ENCODE data around the gene TUBG2. TPM values are rescaled to one million over a fixed set of nuclear protein-coding genes. Genes with fewer than 3 reads are reported as not detected.
A peak's percentile ranks its signal among the peaks of the same experiment; 100 is the strongest.

TUBG2 gene
- total and polyA plus RNA-seq, 2 donors = 17.3 to 38.4 TPM

- WGBS = 3% methylated on average over 33 of the region's 33 CpGs
Observed at GRCh38 chr17:42677012-42677857, 18.2 kb downstream of the TUBG2 start.

GRCh38 chr17:42677921-42678781 is 19.1 kb downstream of the TUBG2 start:
- H3K27ac ChIP-seq (ENCODE audit: low read depth) = peak overlapping the region; percentile 95
- H3K4me3 ChIP-seq (ENCODE audit: low read depth, low read length) = peak overlapping the region; percentile 61
- DNase-seq (ENCODE audit: extremely low spot score) = no peak
- no peaks in the 10 kb centered on the region for H3K4me1 ChIP-seq (ENCODE audit: insufficient read depth)
- under 1% methylated on average over 53 of the region's 53 CpGs for WGBS
- H3K36me3 ChIP-seq (ENCODE audit: insufficient read depth) = no peaks in the 10 kb centered on the region

More at GRCh38 chr17:42677012-42677857, 18.2 kb downstream of the TUBG2 start:
- H3K36me3 ChIP-seq (ENCODE audit: insufficient read depth) = no peaks in the 10 kb centered on the region
- peak; percentile 99 for DNase-seq (ENCODE audit: extremely low spot score)
- no peaks in the 10 kb centered on the region for H3K4me1 ChIP-seq (ENCODE audit: insufficient read depth)
- peak overlapping the region; percentile 89 for H3K4me3 ChIP-seq (ENCODE audit: low read depth, low read length)
- peak overlapping the region; percentile 54 for H3K27ac ChIP-seq (ENCODE audit: low read depth)

GRCh38 chr17:42678951-42679491 is 19.9 kb downstream of the TUBG2 start:
- Histone ChIP-seq H3K27ac (ENCODE audit: low read depth) (peak overlapping the region; percentile 95), H3K36me3 (ENCODE audit: insufficient read depth) (no peaks in the 10 kb centered on the region), H3K4me1 (ENCODE audit: insufficient read depth) (no peaks in the 10 kb centered on the region), H3K4me3 (ENCODE audit: low read depth, low read length) (peak overlapping the region; percentile 61)
- 9% methylated on average over 18 of the region's 18 CpGs for WGBS
- no peak for DNase-seq (ENCODE audit: extremely low spot score)

GRCh38 chr17:42679492-42680330 is 20.6 kb downstream of the TUBG2 start:
- WGBS = 4% methylated on average over 78 of the region's 78 CpGs
- Histone ChIP-seq H3K36me3 (ENCODE audit: insufficient read depth) (no peaks in the 10 kb centered on the region), H3K4me3 (ENCODE audit: low read depth, low read length) (peak overlapping the region; percentile 6), H3K4me1 (ENCODE audit: insufficient read depth) (no peaks in the 10 kb centered on the region), H3K27ac (ENCODE audit: low read depth) (peak overlapping the region; percentile 95)
- no peak for DNase-seq (ENCODE audit: extremely low spot score)

GRCh38 chr17:42680331-42680808 is 21.3 kb downstream of the TUBG2 start:
- H3K27ac ChIP-seq (ENCODE audit: low read depth) = peak overlapping the region; percentile 95
- 55% methylated on average over 20 of the region's 20 CpGs for WGBS
- no peak for DNase-seq (ENCODE audit: extremely low spot score)
- no peaks in the 10 kb centered on the region for H3K4me1 ChIP-seq (ENCODE audit: insufficient read depth)
- no peaks in the 10 kb centered on the region for H3K36me3 ChIP-seq (ENCODE audit: insufficient read depth)
- H3K4me3 ChIP-seq (ENCODE audit: low read depth, low read length) = peak overlapping the region; percentile 6

- Histone ChIP-seq H3K27ac (ENCODE audit: low read depth) (peak within 1 kb of the TSS; percentile 53), H3K4me1 (ENCODE audit: insufficient read depth) (no peaks in the 10 kb centered on the region), H3K4me3 (ENCODE audit: low read depth, low read length) (peak within 1 kb of the TSS; percentile 39), H3K36me3 (ENCODE audit: insufficient read depth) (no peaks in the 10 kb centered on the region)
- WGBS = 12% methylated on average over 22 of the region's 22 CpGs
- no peak for DNase-seq (ENCODE audit: extremely low spot score)
Observed at GRCh38 chr17:42681976-42682721, 23.1 kb downstream of the TUBG2 start, which contains the start of gene CNTNAP1. Gene CNTNAP1 (plus strand): TSS chr17:42682531. CDS start chr17:42682830, 299 bp downstream.

GRCh38 chr17:42682722-42683403 is 23.8 kb downstream of the TUBG2 start:
- no peaks in the 10 kb centered on the region for H3K4me1 ChIP-seq (ENCODE audit: insufficient read depth)
- WGBS = 1% methylated on average over 34 of the region's 34 CpGs
- peak overlapping the region; percentile 39 for H3K4me3 ChIP-seq (ENCODE audit: low read depth, low read length)
- no peak overlapping the region for H3K27ac ChIP-seq (ENCODE audit: low read depth)
- no peaks in the 10 kb centered on the region for H3K36me3 ChIP-seq (ENCODE audit: insufficient read depth)
- no peak for DNase-seq (ENCODE audit: extremely low spot score)

GRCh38 chr17:42683407-42684034 is 24.4 kb downstream of the TUBG2 start:
- Histone ChIP-seq H3K4me1 (ENCODE audit: insufficient read depth) (no peaks in the 10 kb centered on the region), H3K27ac (ENCODE audit: low read depth) (no peak overlapping the region), H3K4me3 (ENCODE audit: low read depth, low read length) (no peak overlapping the region), H3K36me3 (ENCODE audit: insufficient read depth) (no peaks in the 10 kb centered on the region)
- DNase-seq (ENCODE audit: extremely low spot score) = no peak
- WGBS = 6% methylated on average over 25 of the region's 25 CpGs

GRCh38 chr17:42684929-42685556 is 26.0 kb downstream of the TUBG2 start:
- 83% methylated on average over 50 of the region's 50 CpGs for WGBS
- no peaks in the 10 kb centered on the region for H3K4me1 ChIP-seq (ENCODE audit: insufficient read depth)
- no peak overlapping the region for H3K27ac ChIP-seq (ENCODE audit: low read depth)
- no peak for DNase-seq (ENCODE audit: extremely low spot score)
- no peaks in the 10 kb centered on the region for H3K36me3 ChIP-seq (ENCODE audit: insufficient read depth)
- H3K4me3 ChIP-seq (ENCODE audit: low read depth, low read length) = no peak overlapping the region

GRCh38 chr17:42685831-42686230 is 26.7 kb downstream of the TUBG2 start:
- no peak for DNase-seq (ENCODE audit: extremely low spot score)
- Histone ChIP-seq H3K4me1 (ENCODE audit: insufficient read depth) (no peaks in the 10 kb centered on the region), H3K27ac (ENCODE audit: low read depth) (no peak overlapping the region), H3K4me3 (ENCODE audit: low read depth, low read length) (no peak overlapping the region), H3K36me3 (ENCODE audit: insufficient read depth) (no peaks in the 10 kb centered on the region)
- WGBS = 81% methylated on average over 14 of the region's 14 CpGs

GRCh38 chr17:42686520-42687128 is 27.5 kb downstream of the TUBG2 start:
- no peak for DNase-seq (ENCODE audit: extremely low spot score)
- Histone ChIP-seq H3K36me3 (ENCODE audit: insufficient read depth) (no peaks in the 10 kb centered on the region), H3K4me1 (ENCODE audit: insufficient read depth) (no peaks in the 10 kb centered on the region), H3K27ac (ENCODE audit: low read depth) (no peak overlapping the region), H3K4me3 (ENCODE audit: low read depth, low read length) (no peak overlapping the region)
- WGBS = 76% methylated on average over 32 of the region's 32 CpGs
